K562 (cell line): ENCODE data around the gene CRX.

Experiments used
- ATF2 ChIP-seq: sonication (generic); formaldehyde crosslinking; IDR thresholded peaks from 2 replicates; pipeline ENCODE4 v1.8.1; 2022; ENCODE audit warnings: missing genetic modification reagents
- ATF3 ChIP-seq, 2 experiments: fragments of 450-650 bp in 1 of 2; sonication (generic) in 1 of 2; formaldehyde crosslinking in 1 of 2; IDR thresholded peaks in 1 of 2; conservative IDR thresholded peaks in 1 of 2; 2 replicates each; pipeline versions ENCODE4 v1.6.1 to v1.8.1; 2016 to 2023; ENCODE audit warnings: mild to moderate bottlenecking in 2 of 2, moderate library complexity in 2 of 2, inconsistent platforms in 1 of 2, missing genetic modification reagents in 1 of 2
- BRF1 ChIP-seq: IDR thresholded peaks from 3 replicates; pipeline ENCODE4 v1.6.1; 2011; ENCODE audit warnings: borderline replicate concordance, mild to moderate bottlenecking; ENCODE audit not compliant: insufficient read length; ENCODE audit errors: extremely low read depth
- MTA3 ChIP-seq: fragments of 450-650 bp; formaldehyde crosslinking; IDR thresholded peaks from 2 replicates; pipeline ENCODE4 v1.6.1; 2017; ENCODE audit warnings: mild to moderate bottlenecking, borderline replicate concordance
- PHF8 ChIP-seq: fragments of 200-600 bp; sonication (generic); IDR thresholded peaks from 2 replicates; pipeline ENCODE4 v1.6.1; 2012; ENCODE audit warnings: mixed run types, mild to moderate bottlenecking, inconsistent platforms, low read length, moderate library complexity, borderline replicate concordance
- RERE ChIP-seq: sonication (generic); formaldehyde crosslinking; IDR thresholded peaks from 2 replicates; pipeline ENCODE4 v1.8.0; 2023; ENCODE audit warnings: missing genetic modification reagents, mild to moderate bottlenecking, borderline replicate concordance
- SMARCA5 ChIP-seq: fragments of 450-650 bp; IDR thresholded peaks from 2 replicates; pipeline ENCODE4 v1.6.1; 2016
- TFAP4 ChIP-seq: sonication (generic); formaldehyde crosslinking; IDR thresholded peaks from 2 replicates; pipeline ENCODE4 v1.8.0; 2022; ENCODE audit warnings: missing genetic modification reagents, mild to moderate bottlenecking, moderate library complexity, borderline replicate concordance
- YY1 ChIP-seq, 3 experiments: IDR thresholded peaks; 2 replicates each; pipeline ENCODE4 v1.6.1; 2011; ENCODE audit warnings: low read length in 2 of 3, mild to moderate bottlenecking in 2 of 3, moderate library complexity in 2 of 3, borderline replicate concordance in 1 of 3, control low read depth in 1 of 3, low read depth in 1 of 3; ENCODE audit not compliant: insufficient read depth in 3 of 3, insufficient replicate concordance in 2 of 3, control insufficient read depth in 1 of 3, insufficient read length in 1 of 3; ENCODE audit errors: extremely low read depth in 1 of 3
- ZNF121 ChIP-seq: sonication (generic); formaldehyde crosslinking; conservative IDR thresholded peaks from 2 replicates; pipeline ENCODE4 v1.8.0; 2022; ENCODE audit warnings: missing genetic modification reagents
- ZNF785 ChIP-seq: fragments of 250-450 bp; sonication (Bioruptor Pico); IDR thresholded peaks from 2 replicates; pipeline ENCODE4 v1.4.0; 2020; ENCODE audit warnings: mild to moderate bottlenecking

- TF ChIP-seq ATF3 (IDR thresholded peaks at IDR 0.05) (no peak), ATF3 (CRISPR knock-in tag; conservative IDR thresholded peaks at IDR 0.05) (no peak), PHF8 (no peak), MTA3 (no peak), TFAP4 (CRISPR knock-in tag) (no peak), ZNF121 (no peak), YY1 (IDR thresholded peaks at IDR 0.05; ENCODE audit: borderline replicate concordance in 1 of 3, control insufficient read depth in 1 of 3, extremely low read depth in 1 of 3, insufficient read depth in 3 of 3, insufficient read length in 1 of 3, insufficient replicate concordance in 2 of 3, low read depth in 1 of 3, low read length in 2 of 3) (no peak), SMARCA5 (no peak), ZNF785 (CRISPR knock-in tag) (no peak), ATF2 (CRISPR knock-in tag) (no peak), BRF1 (no peak), RERE (CRISPR knock-in tag) (no peak)
Observed at GRCh38 chr19:47820410-47820809, 1.3 kb upstream of the CRX start.
